ENCODE measurements around the gene C20orf141.

- TF ChIP-seq EZH2 (IDR thresholded peaks at IDR 0.05), result no peak
- no peak for TF ChIP-seq POLR2AphosphoS5 (IDR thresholded peaks at IDR 0.05; ENCODE audit: borderline replicate concordance, low read depth, low read length)
- TF ChIP-seq FOXP2 (optimal IDR thresholded peaks at IDR 0.05; ENCODE audit: control extremely low read depth, extremely low read length, insufficient read depth), result no peak
These were observed 24.9 kb downstream of the C20orf141 start for GRCh38 chr20:2839732-2840137.

All from SK-N-MC (cell line).